ENCODE results near the gene CMTR2.
"Not testable (repeated sequence)": the region's sequence is repeated elsewhere in the genome, so short reads cannot be mapped to it uniquely, and the experiment has no call there.

CMTR2 gene

GRCh38 chr16:71293919-71294318 is 4.7 kb upstream of the CMTR2 start:
- H3K4me1 Mint-ChIP-seq: peaks cover 3% of the 10 kb centered on the region
- no peak overlapping the region for H3K27ac Mint-ChIP-seq
- no peak overlapping the region for H3K4me3 Mint-ChIP-seq
- peaks cover 8% of the 10 kb centered on the region for H3K27me3 Mint-ChIP-seq
- H3K36me3 Mint-ChIP-seq: peaks cover 2% of the 10 kb centered on the region
- H3K9me3 Mint-ChIP-seq: peaks cover 5% of the 10 kb centered on the region
- no peak for ATAC-seq (ENCODE audit: low read depth)
- DNase-seq (ENCODE audit: low spot score in 2 of 2): no peak

- H3K27ac Mint-ChIP-seq; ATAC-seq (ENCODE audit: low read depth); DNase-seq (ENCODE audit: low spot score in 2 of 2); H3K36me3 Mint-ChIP-seq; H3K4me3 Mint-ChIP-seq; H3K9me3 Mint-ChIP-seq; H3K27me3 Mint-ChIP-seq: not testable (repeated sequence)
- H3K4me1 Mint-ChIP-seq: peaks cover 12% of the 10 kb centered on the region
Measured at GRCh38 chr16:71292095-71292494, 2.9 kb upstream of the CMTR2 start.

- H3K27ac Mint-ChIP-seq: peak overlapping the region; percentile 91
- peaks cover 27% of the 10 kb centered on the region for H3K36me3 Mint-ChIP-seq
- H3K27me3 Mint-ChIP-seq: peaks cover 2% of the 10 kb centered on the region
- DNase-seq (ENCODE audit: low spot score in 2 of 2) (no peak), ATAC-seq (ENCODE audit: low read depth) (peak; percentile 65)
- H3K9me3 Mint-ChIP-seq: peaks cover 7% of the 10 kb centered on the region
- H3K4me1 Mint-ChIP-seq: peaks cover 19% of the 10 kb centered on the region
- peak overlapping the region; percentile 93 for H3K4me3 Mint-ChIP-seq
Measured at GRCh38 chr16:71289732-71290062, 495 bp upstream of the CMTR2 start.

GRCh38 chr16:71288570-71288889 is 672 bp downstream of the CMTR2 start:
- peak overlapping the region; percentile 93 for H3K4me3 Mint-ChIP-seq
- peaks cover 21% of the 10 kb centered on the region for H3K4me1 Mint-ChIP-seq
- peaks cover 34% of the 10 kb centered on the region for H3K36me3 Mint-ChIP-seq
- H3K27ac Mint-ChIP-seq: peak overlapping the region; percentile 91
- ATAC-seq (ENCODE audit: low read depth): no peak
- peaks cover 7% of the 10 kb centered on the region for H3K9me3 Mint-ChIP-seq
- peaks cover 2% of the 10 kb centered on the region for H3K27me3 Mint-ChIP-seq
- DNase-seq (ENCODE audit: low spot score in 2 of 2): no peak

- H3K27ac Mint-ChIP-seq: peak overlapping the region; percentile 91
- peaks cover 22% of the 10 kb centered on the region for H3K4me1 Mint-ChIP-seq
Measured at GRCh38 chr16:71287911-71288310, 1.3 kb downstream of the CMTR2 start.

GRCh38 chr16:71287454-71287853 is 1.7 kb downstream of the CMTR2 start:
- ATAC-seq (ENCODE audit: low read depth) (no peak), DNase-seq (ENCODE audit: low spot score in 2 of 2) (no peak)
- peaks cover 40% of the 10 kb centered on the region for H3K36me3 Mint-ChIP-seq
- peaks cover 24% of the 10 kb centered on the region for H3K4me1 Mint-ChIP-seq
- no peak overlapping the region for H3K27ac Mint-ChIP-seq
- H3K27me3 Mint-ChIP-seq: peaks cover 2% of the 10 kb centered on the region
- H3K4me3 Mint-ChIP-seq: no peak overlapping the region
- H3K9me3 Mint-ChIP-seq: peaks cover 7% of the 10 kb centered on the region

More at GRCh38 chr16:71287911-71288310, 1.3 kb downstream of the CMTR2 start:
- no peak for ATAC-seq (ENCODE audit: low read depth)
- DNase-seq (ENCODE audit: low spot score in 2 of 2): no peak
- H3K9me3 Mint-ChIP-seq: peaks cover 7% of the 10 kb centered on the region
- H3K4me3 Mint-ChIP-seq: peak overlapping the region; percentile 93
- H3K27me3 Mint-ChIP-seq: peaks cover 2% of the 10 kb centered on the region
- peaks cover 38% of the 10 kb centered on the region for H3K36me3 Mint-ChIP-seq

- Mint-ChIP-seq H3K36me3 (peaks cover 41% of the 10 kb centered on the region), H3K27ac (no peak overlapping the region), H3K4me1 (peaks cover 22% of the 10 kb centered on the region), H3K27me3 (no peaks in the 10 kb centered on the region), H3K9me3 (peaks cover 2% of the 10 kb centered on the region), H3K4me3 (no peak overlapping the region)
- DNase-seq (ENCODE audit: low spot score in 2 of 2) (no peak), ATAC-seq (ENCODE audit: low read depth) (no peak)
Measured at GRCh38 chr16:71283612-71284011, 5.6 kb downstream of the CMTR2 start.

GRCh38 chr16:71282943-71283342 is 6.3 kb downstream of the CMTR2 start:
- no peak overlapping the region for H3K4me3 Mint-ChIP-seq
- H3K36me3 Mint-ChIP-seq: peaks cover 37% of the 10 kb centered on the region
- H3K27me3 Mint-ChIP-seq: no peaks in the 10 kb centered on the region
- no peak for DNase-seq (ENCODE audit: low spot score in 2 of 2)
- no peak for ATAC-seq (ENCODE audit: low read depth)
- H3K9me3 Mint-ChIP-seq: peaks cover 2% of the 10 kb centered on the region
- H3K27ac Mint-ChIP-seq: no peak overlapping the region
- peaks cover 15% of the 10 kb centered on the region for H3K4me1 Mint-ChIP-seq

GRCh38 chr16:71276589-71277334 is 12.4 kb downstream of the CMTR2 start:
- Mint-ChIP-seq H3K9me3 (peaks cover 5% of the 10 kb centered on the region), H3K27me3 (no peaks in the 10 kb centered on the region), H3K4me1 (peaks cover 3% of the 10 kb centered on the region), H3K36me3 (peaks cover 9% of the 10 kb centered on the region), H3K27ac (no peak overlapping the region), H3K4me3 (no peak overlapping the region)
- no peak for ATAC-seq (ENCODE audit: low read depth)
- no peak for DNase-seq (ENCODE audit: low spot score in 2 of 2)

GRCh38 chr16:71273384-71273783 is 15.8 kb downstream of the CMTR2 start:
- Mint-ChIP-seq H3K4me3 (no peak overlapping the region), H3K27ac (no peak overlapping the region), H3K36me3 (peaks cover 9% of the 10 kb centered on the region), H3K27me3 (peaks cover 2% of the 10 kb centered on the region), H3K9me3 (peaks cover 5% of the 10 kb centered on the region), H3K4me1 (no peaks in the 10 kb centered on the region)
- DNase-seq (ENCODE audit: low spot score in 2 of 2) (no peak), ATAC-seq (ENCODE audit: low read depth) (no peak)

GRCh38 chr16:71264299-71264698 is 24.9 kb downstream of the CMTR2 start:
- Mint-ChIP-seq H3K9me3 (no peaks in the 10 kb centered on the region), H3K4me3 (no peak overlapping the region), H3K27ac (no peak overlapping the region), H3K36me3 (no peaks in the 10 kb centered on the region), H3K4me1 (no peaks in the 10 kb centered on the region), H3K27me3 (peaks cover 18% of the 10 kb centered on the region)
- ATAC-seq (ENCODE audit: low read depth) (no peak), DNase-seq (ENCODE audit: low spot score in 2 of 2) (no peak)

GRCh38 chr16:71263582-71263981 is 25.6 kb downstream of the CMTR2 start:
- no peaks in the 10 kb centered on the region for H3K36me3 Mint-ChIP-seq
- no peak overlapping the region for H3K4me3 Mint-ChIP-seq
- H3K4me1 Mint-ChIP-seq: no peaks in the 10 kb centered on the region
- no peak for ATAC-seq (ENCODE audit: low read depth)
- DNase-seq (ENCODE audit: low spot score in 2 of 2): no peak
- H3K9me3 Mint-ChIP-seq: no peaks in the 10 kb centered on the region
- peaks cover 19% of the 10 kb centered on the region for H3K27me3 Mint-ChIP-seq
- no peak overlapping the region for H3K27ac Mint-ChIP-seq

- Mint-ChIP-seq H3K4me3 (no peak overlapping the region), H3K27ac (no peak overlapping the region), H3K4me1 (no peaks in the 10 kb centered on the region), H3K27me3 (peaks cover 18% of the 10 kb centered on the region), H3K36me3 (no peaks in the 10 kb centered on the region), H3K9me3 (no peaks in the 10 kb centered on the region)
- DNase-seq (ENCODE audit: low spot score in 2 of 2) (no peak), ATAC-seq (ENCODE audit: low read depth) (no peak)
Measured at GRCh38 chr16:71262391-71262790, 26.8 kb downstream of the CMTR2 start.

- H3K4me3 Mint-ChIP-seq: no peak overlapping the region
- no peak for DNase-seq (ENCODE audit: low spot score in 2 of 2)
- H3K27ac Mint-ChIP-seq: no peak overlapping the region
- H3K9me3 Mint-ChIP-seq: no peaks in the 10 kb centered on the region
- H3K36me3 Mint-ChIP-seq: no peaks in the 10 kb centered on the region
- H3K27me3 Mint-ChIP-seq: peaks cover 20% of the 10 kb centered on the region
- H3K4me1 Mint-ChIP-seq: no peaks in the 10 kb centered on the region
- no peak for ATAC-seq (ENCODE audit: low read depth)
Measured at GRCh38 chr16:71260995-71261394, 28.2 kb downstream of the CMTR2 start.

GRCh38 chr16:71259086-71259485 is 30.1 kb downstream of the CMTR2 start:
- H3K4me1 Mint-ChIP-seq: peaks cover 5% of the 10 kb centered on the region
- no peak overlapping the region for H3K27ac Mint-ChIP-seq
- H3K27me3 Mint-ChIP-seq: peaks cover 20% of the 10 kb centered on the region
- H3K36me3 Mint-ChIP-seq: no peaks in the 10 kb centered on the region
- no peak overlapping the region for H3K4me3 Mint-ChIP-seq
- no peak for DNase-seq (ENCODE audit: low spot score in 2 of 2)
- no peak for ATAC-seq (ENCODE audit: low read depth)
- no peaks in the 10 kb centered on the region for H3K9me3 Mint-ChIP-seq

All from memory B cell (primary cell).